IPS-18c (cell line): Measurements from ENCODE around the gene DIRAS3.
"Not testable (repeated sequence)": the region's sequence is repeated elsewhere in the genome, so short reads cannot be mapped to it uniquely, and the experiment has no call there.

Source experiments
- H3K4me3 ChIP-seq: 2 replicates; pipeline ENCODE4 v1.7.0; 2013; ENCODE audit warnings: low read depth, mild to moderate bottlenecking, low read length, moderate library complexity; ENCODE audit not compliant: insufficient read depth
- H3K9me3 ChIP-seq: one replicate; pipeline ENCODE4 v1.6.1; 2013; ENCODE audit warnings: mild to moderate bottlenecking, low read length, moderate library complexity; ENCODE audit not compliant: control insufficient read depth, insufficient read depth

The DIRAS3 gene

GRCh38 chr1:68043443-68044090 is 6.9 kb downstream of the DIRAS3 start:
- no peaks in the 10 kb centered on the region for H3K9me3 ChIP-seq
- no peak overlapping the region for H3K4me3 ChIP-seq

DNA sequence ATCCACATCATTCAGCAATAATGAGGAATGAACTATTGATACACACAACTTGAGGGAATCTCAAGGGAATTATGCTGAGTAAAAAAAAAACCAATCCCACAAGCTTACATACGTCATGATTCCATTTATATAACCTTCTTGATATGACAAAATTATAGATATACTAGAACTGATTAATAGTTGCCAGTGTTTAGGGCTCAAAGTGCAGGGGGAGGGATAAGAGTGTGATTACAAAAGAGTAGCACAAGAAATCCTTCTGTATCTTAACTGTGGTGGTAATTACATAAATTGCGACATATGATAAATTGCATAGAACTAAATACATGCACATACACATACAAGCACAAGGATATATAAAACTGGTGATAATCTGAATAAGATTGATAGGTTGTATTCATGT is 13.5 kb downstream of the DIRAS3 start:
- H3K4me3 ChIP-seq = no peak overlapping the region
- H3K9me3 ChIP-seq = no peaks in the 10 kb centered on the region

- H3K9me3 ChIP-seq = no peaks in the 10 kb centered on the region
- no peak overlapping the region for H3K4me3 ChIP-seq
Measured at GRCh38 chr1:68029444-68029843, 21.0 kb downstream of the DIRAS3 start.

DNA sequence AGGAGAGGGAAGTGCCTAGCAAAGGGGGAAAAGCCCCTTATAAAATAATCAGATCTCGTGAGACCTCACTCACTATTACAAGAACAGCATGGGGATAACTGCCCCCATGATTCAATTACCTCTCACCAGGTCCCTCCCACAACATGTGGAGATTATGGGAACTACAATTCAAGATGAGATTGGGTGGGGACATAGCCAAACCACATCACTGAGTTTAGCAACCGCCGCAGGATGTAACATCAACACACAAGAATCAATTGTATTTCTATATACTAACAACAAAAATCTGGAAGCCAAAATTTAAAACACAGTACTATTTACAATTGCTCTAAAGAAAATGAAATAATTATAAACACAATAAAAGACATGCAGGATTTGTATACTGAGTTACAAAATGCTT is 21.9 kb downstream of the DIRAS3 start:
- no peaks in the 10 kb centered on the region for H3K9me3 ChIP-seq
- no peak overlapping the region for H3K4me3 ChIP-seq

GRCh38 chr1:68024635-68025338 is 25.6 kb downstream of the DIRAS3 start:
- no peaks in the 10 kb centered on the region for H3K9me3 ChIP-seq
- H3K4me3 ChIP-seq = no peak overlapping the region

- Histone ChIP-seq H3K9me3 (no peaks in the 10 kb centered on the region), H3K4me3 (no peak overlapping the region)
Measured at GRCh38 chr1:68016381-68016780, 34.0 kb downstream of the DIRAS3 start.

DNA sequence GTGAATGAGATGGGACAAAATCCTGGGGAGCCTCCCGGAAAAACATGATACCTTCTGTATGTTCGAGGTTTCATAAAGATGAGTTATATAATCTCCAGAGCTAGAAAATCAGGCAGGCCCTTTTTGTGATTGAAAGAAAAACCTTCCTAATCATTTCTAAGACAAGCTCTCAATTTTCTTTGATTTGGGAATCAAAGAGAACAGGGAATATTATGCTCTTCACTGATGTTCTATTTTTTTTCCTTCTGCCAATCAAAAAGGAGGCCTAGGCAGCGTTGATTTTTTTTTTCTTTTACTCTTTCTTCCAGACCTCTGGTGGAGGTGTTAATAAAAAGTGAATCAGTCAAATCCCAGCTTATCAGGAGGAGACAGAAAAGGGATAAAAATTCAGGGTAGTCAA is 34.5 kb downstream of the DIRAS3 start:
- no peaks in the 10 kb centered on the region for H3K9me3 ChIP-seq

DNA sequence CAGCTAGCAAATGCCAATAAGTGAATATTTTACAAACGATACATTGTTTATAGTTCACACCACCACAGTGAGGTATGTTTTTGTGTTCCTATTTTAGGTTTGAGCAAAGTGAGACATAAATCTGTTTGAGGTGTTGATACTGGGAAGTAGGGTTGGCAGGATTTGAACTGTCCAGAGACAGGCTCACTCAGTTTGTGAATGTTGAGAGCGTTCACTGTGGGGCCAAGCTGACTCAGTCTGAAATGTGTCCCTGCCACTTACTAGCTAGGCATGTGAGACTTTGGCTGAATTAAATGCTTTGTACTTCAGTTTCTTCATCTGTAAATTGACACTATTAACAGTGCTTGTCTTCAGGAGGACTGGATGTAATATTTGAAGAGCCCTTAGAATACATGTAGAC is 35.1 kb downstream of the DIRAS3 start:
- no peaks in the 10 kb centered on the region for H3K9me3 ChIP-seq
- no peak overlapping the region for H3K4me3 ChIP-seq

More for the DNA sequence above, 34.5 kb downstream of the DIRAS3 start:
- no peak overlapping the region for H3K4me3 ChIP-seq

DNA sequence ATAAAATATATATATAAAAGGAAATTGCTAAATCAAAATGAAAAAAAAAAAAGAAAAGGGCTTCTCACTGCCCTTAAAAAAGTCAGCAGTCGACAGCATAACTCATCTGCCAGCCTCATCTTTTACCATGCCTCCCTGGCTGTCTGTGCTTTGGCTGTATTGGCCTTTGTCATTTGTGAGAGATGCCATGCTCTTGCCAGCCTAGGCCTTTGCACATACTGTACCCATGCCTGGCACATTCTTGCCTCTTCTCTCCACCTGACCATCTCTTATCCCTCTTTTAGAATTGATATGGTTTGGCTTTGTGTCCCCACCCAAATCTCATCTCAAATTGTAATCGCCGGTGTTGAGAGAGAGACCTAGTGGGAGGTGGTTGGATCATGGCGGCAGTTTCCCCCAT is 37.1 kb downstream of the DIRAS3 start:
- Histone ChIP-seq H3K4me3 (no peak overlapping the region), H3K9me3 (no peaks in the 10 kb centered on the region)

- H3K9me3 ChIP-seq = no peaks in the 10 kb centered on the region
- H3K4me3 ChIP-seq = no peak overlapping the region
Measured at GRCh38 chr1:68011657-68012375, 38.6 kb downstream of the DIRAS3 start.

DNA sequence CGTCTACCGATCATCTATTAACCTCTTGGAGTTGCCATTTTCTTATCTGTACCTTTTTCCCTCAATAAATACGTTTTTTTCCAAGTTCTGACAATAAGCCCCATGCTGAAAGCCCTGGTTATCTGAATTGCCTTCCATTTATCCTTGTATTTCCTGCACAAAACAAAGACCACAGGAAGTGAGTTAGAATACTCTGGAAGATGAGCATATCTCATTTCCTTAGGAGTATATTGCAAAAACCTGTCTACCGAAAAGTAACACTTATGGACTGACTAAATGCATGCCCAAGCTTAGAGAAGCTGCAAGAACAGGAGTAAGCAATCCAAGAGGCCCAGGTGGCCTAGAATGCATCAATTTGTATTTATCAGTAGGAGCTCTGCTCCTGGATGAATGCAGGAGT is 39.9 kb downstream of the DIRAS3 start:
- H3K9me3 ChIP-seq = no peaks in the 10 kb centered on the region

DNA sequence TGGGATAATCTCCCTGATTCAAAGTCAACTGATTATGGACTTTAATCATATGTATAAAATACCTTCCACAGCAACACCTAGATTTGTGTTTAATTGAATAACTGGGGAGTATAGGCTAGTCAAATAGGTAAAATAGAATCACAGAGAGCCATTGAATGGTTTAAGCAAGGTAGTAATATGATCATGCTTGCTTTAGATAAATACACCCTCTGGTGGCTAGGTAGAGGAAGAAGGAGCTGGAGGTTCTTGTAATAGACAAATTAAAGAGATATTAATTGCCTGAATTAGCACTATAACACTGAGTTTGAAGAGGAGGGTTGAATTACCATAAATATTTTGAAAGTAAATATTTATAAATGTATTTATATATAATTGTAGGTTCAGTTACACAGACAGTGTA is 40.3 kb downstream of the DIRAS3 start:
- no peak overlapping the region for H3K4me3 ChIP-seq
- H3K9me3 ChIP-seq = no peaks in the 10 kb centered on the region

More for the DNA sequence above, 39.9 kb downstream of the DIRAS3 start:
- no peak overlapping the region for H3K4me3 ChIP-seq

GRCh38 chr1:68003626-68004025 is 46.8 kb downstream of the DIRAS3 start:
- H3K4me3 ChIP-seq, H3K9me3 ChIP-seq: not testable (repeated sequence)

- H3K4me3 ChIP-seq = no peak overlapping the region
Measured at GRCh38 chr1:68000191-68000590, 50.2 kb downstream of the DIRAS3 start.

GRCh38 chr1:67997746-67998145 is 52.7 kb downstream of the DIRAS3 start:
- H3K9me3 ChIP-seq = no peaks in the 10 kb centered on the region
- no peak overlapping the region for H3K4me3 ChIP-seq

More at GRCh38 chr1:68000191-68000590, 50.2 kb downstream of the DIRAS3 start:
- no peaks in the 10 kb centered on the region for H3K9me3 ChIP-seq
